ENCODE data around the gene KYAT1. TPM values are rescaled to one million over a fixed set of nuclear protein-coding genes. Genes with fewer than 3 reads are reported as not detected.

KYAT1 gene
- total RNA-seq (2014; rRNA removed; shearing (Covaris generic)) = 8.4 and 9.4 TPM in 2 replicates

DNA sequence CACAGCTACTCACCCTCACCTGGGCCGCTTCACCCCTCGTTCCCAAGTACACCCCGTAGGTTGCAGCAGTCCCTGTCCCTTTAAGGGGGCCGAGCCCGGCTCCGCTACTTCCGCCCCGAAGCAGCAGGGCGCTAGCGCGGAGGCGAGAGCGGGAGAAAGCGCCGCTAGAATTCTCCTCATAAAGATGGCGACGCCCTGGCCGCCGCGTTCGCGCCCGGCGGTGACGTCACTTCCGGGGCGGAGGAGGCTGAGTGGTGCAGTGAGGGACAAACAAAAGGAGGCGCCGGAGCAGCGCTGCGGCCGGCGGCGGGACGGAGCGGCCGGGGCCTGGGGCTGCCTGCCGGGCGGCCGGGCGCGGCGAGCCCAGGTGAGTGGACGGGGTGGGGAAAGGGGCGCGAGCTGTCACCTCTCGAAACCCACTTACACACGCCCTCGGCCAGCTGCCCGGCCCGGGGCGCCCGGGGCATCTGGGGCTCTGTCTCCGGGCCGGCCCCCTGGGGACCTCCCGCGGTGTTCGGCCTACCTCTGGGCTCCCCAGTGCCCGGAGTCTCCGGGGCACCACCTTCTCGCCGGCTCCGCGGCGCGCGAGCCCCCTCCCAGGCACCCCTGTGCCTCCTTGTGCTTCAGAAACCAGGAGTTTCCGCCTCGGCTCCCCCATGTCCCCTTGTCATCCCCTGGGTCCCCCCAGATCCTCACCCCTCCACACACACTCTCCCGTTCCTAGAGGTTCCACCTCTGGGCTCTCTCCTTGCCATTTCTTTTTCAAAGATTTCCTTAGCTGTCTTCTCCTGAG is at the start of gene KYAT1, which contains the start of gene LRRC8A:
Gene KYAT1, minus strand, starts transcription at position 67 of the 793 bp plus-strand sequence. CDS start 36,545 bp downstream, outside the sequence.
Gene LRRC8A, plus strand, starts transcription at position 250 of the 793 bp plus-strand sequence. CDS start 25,032 bp downstream, outside the sequence.
- H3K27me3 ChIP-seq = no peaks in the 10 kb centered on the region
- H3K4me3 ChIP-seq = peak within 1 kb of the TSS; percentile 89
- no peaks in the 10 kb centered on the region for H3K9me3 ChIP-seq (replicated peaks)
- peaks cover 4% of the 10 kb centered on the region; the same call in 1 of the 2 replicates for H3K36me3 ChIP-seq
- peak; percentile 98 for DNase-seq
- H3K27ac ChIP-seq = peak within 1 kb of the TSS; percentile 81
- peaks cover 20% of the 10 kb centered on the region for H3K4me1 ChIP-seq

DNA sequence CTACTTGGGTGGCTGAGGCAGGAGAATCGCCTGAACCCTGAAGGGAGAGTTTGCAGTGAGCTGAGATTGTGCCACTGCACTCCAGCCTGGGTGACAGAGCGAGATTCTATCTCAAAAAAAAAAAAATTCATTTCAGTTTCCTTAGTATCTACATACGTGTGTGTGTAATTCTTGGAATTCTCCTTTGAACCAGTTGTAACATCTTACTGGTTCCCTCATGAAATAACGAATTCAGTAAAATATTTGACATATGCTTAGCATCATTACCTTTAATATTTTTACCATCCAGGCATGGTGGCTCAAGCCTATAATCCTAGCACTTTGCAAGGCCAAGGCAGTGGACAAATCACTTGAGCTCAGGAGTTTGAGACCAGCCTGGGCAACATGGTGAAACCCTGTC is 47.8 kb upstream of the KYAT1 start:
- Histone ChIP-seq H3K4me1 (no peaks in the 10 kb centered on the region), H3K9me3 (replicated peaks) (no peaks in the 10 kb centered on the region), H3K27ac (no peak overlapping the region), H3K4me3 (no peak overlapping the region), H3K27me3 (no peaks in the 10 kb centered on the region), H3K36me3 (no peaks in the 10 kb centered on the region)
- DNase-seq = no peak

DNA sequence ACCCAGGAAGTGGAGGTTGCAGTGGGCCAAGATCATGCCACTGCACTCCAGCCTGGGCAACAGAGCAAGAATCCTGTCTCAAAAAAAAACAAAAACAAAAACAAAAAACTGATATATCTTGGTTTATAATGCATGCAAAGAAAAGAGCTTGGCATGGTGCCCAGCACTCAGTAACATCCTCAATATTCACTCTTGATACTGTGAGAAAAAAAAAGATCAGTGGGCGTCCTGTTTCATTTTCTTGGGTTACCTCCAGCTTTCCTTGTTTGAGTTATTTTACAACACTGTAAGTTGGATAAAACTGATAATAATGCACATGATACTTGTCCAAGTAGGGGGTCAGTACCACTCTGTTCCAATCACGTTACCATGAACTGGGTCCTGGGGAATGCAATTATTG is 46.9 kb upstream of the KYAT1 start:
- H3K4me1 ChIP-seq = no peaks in the 10 kb centered on the region
- H3K36me3 ChIP-seq = no peaks in the 10 kb centered on the region
- H3K9me3 ChIP-seq (replicated peaks) = no peaks in the 10 kb centered on the region
- no peak for DNase-seq
- no peaks in the 10 kb centered on the region for H3K27me3 ChIP-seq
- no peak overlapping the region for H3K4me3 ChIP-seq
- no peak overlapping the region for H3K27ac ChIP-seq

DNA sequence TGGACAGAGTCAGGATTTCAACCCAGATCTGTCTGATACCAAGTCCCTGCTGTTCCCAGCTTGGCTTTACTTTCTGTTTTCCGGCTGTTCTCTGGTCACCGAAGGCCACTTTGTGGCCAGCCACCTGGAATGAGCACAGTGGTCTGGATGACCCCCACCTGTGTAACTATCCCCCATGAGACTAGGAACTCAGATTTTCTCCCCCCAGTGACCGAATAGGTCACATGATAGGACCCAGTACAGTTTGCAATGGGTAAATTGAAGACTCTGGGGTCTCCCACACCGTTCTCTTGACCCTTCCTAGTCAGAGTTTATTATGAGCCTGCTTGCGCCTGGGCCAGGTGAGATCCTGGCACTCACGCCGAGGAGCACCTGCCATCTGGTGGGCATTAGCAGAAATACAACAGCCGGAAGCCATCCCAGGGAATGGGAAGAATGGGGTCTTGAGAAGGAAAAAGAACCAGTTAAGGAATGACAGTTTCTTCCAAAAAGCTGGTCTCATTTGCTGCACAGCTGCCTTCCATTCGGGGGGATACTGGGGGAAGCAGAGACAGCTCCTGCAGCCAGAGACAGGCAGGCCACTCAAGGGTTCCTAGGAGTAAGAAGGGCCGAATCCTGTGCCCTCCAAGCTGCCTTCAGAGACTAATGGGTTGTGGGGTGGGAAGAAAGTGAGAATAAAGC is 46.1 kb upstream of the KYAT1 start:
- Histone ChIP-seq H3K27ac (no peak overlapping the region), H3K9me3 (replicated peaks) (no peaks in the 10 kb centered on the region), H3K27me3 (no peaks in the 10 kb centered on the region), H3K4me3 (no peak overlapping the region), H3K36me3 (no peaks in the 10 kb centered on the region), H3K4me1 (peaks cover 3% of the 10 kb centered on the region; the same call in 1 of the 2 replicates)
- peak; percentile 58 to 76 for DNase-seq

DNA sequence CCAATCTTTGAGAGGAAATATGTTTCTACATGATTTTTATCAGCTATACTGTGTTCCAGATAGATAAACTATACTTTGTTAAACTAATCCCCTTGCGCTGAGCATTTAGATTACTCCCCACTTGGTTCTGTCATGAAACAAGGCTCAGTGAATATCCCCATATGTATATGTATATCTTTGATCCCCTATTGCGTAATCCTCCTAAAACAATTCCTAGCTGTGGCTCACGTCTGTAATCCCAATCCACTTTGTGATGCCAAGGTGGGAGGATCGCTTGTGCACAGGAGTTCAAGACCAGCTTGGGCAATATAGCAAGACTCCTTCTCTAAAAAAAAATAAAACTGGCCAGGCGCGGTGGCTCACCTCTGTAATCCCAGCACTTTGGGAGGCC is 41.7 kb upstream of the KYAT1 start:
- Histone ChIP-seq H3K27me3 (no peaks in the 10 kb centered on the region), H3K27ac (no peak overlapping the region), H3K36me3 (no peaks in the 10 kb centered on the region), H3K4me1 (peaks cover 10% of the 10 kb centered on the region), H3K4me3 (no peak overlapping the region), H3K9me3 (replicated peaks) (no peaks in the 10 kb centered on the region)
- no peak for DNase-seq

DNA sequence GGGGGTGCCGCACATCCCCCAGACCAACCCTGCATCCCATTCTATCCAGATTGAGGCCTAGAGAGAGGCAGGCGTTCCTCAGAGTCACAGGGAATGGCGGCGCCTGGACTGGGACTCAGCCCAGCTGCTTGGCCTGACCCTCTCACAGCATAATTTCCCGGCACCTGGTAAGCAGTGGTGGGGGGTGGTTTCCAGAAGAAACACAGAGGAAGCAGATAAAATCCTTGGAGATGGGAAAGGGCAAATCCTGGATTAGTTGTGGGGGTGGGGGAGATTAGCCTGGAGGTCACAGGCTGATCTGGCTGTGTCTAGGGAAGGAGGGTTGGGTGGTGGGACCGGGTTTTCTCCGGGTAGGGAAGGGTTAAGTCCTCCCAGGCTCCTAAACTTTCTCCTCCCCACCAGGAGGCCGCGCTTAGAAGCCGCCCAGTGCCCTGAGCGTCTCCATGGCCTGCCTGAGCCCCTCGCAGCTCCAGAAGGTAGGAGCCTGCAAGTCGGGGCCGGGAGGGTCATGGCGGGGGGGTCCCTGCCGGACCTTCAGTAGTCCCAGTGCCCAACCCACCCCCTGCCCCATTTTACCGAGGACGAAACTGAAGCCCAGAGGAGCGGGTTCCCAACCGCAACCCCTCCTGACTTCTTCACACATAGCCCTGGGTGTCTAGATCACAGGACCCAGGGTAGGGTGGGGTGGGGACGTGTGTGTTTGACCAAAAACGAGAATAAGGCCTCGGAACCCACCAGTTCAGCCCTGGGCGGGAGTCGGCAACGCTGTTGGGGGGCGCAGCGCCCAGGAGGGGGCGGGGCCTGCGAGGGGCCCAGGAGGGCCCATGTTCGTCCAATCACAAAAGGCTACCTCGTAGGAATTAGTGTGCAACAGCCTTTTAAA is 40.4 kb upstream of the KYAT1 start:
- Histone ChIP-seq H3K4me3 (peak overlapping the region; percentile 76), H3K9me3 (replicated peaks) (no peaks in the 10 kb centered on the region), H3K36me3 (no peaks in the 10 kb centered on the region; the same call in 1 of the 2 replicates), H3K27me3 (no peaks in the 10 kb centered on the region), H3K4me1 (peaks cover 10% of the 10 kb centered on the region), H3K27ac (peak overlapping the region; percentile 79)
- peak; percentile 91 to 95 for DNase-seq

DNA sequence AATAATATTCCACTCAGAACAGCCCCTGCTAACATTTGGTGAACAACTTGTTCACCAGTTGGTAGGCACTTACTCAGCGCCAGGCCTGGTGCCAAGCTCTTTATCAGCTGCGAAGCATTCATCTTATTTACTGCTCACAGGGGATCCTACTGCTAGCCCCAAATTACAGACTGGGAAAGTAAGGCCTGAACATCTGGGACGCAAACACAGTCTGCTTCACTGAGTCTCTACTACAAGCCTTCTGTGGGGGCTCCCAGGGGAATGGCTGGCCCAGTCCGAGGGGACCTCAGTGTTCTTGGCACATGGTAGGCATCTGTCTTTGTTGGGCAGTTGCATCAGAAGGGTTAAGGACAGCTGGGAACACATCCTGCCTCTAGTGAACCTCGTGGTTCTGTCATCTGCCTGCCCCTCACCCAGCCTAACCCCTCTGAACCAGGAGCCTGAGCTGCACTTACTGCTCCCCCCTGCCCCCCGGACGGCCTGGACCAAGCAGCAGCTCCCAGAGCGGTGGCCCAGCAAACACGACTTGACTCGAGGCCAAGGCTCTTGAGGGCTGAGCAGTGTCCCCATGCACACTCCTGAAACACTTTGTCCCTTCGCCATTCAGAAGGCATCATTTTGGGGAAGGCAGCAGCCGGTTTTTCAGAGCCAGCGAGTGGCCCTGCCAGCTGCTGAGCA is 38.8 kb upstream of the KYAT1 start, which contains the start of gene PHYHD1:
Gene PHYHD1, plus strand, starts transcription at position 602 of the 678 bp plus-strand sequence. CDS start 1,342 bp downstream, outside the sequence.
- H3K4me1 ChIP-seq = peaks cover 10% of the 10 kb centered on the region
- H3K4me3 ChIP-seq = peak within 1 kb of the TSS; percentile 76
- H3K36me3 ChIP-seq = peaks cover 3% of the 10 kb centered on the region
- H3K27ac ChIP-seq = peak within 1 kb of the TSS; percentile 79
- DNase-seq = peak; percentile 80 to 82
- H3K9me3 ChIP-seq (replicated peaks) = no peaks in the 10 kb centered on the region
- no peaks in the 10 kb centered on the region for H3K27me3 ChIP-seq

DNA sequence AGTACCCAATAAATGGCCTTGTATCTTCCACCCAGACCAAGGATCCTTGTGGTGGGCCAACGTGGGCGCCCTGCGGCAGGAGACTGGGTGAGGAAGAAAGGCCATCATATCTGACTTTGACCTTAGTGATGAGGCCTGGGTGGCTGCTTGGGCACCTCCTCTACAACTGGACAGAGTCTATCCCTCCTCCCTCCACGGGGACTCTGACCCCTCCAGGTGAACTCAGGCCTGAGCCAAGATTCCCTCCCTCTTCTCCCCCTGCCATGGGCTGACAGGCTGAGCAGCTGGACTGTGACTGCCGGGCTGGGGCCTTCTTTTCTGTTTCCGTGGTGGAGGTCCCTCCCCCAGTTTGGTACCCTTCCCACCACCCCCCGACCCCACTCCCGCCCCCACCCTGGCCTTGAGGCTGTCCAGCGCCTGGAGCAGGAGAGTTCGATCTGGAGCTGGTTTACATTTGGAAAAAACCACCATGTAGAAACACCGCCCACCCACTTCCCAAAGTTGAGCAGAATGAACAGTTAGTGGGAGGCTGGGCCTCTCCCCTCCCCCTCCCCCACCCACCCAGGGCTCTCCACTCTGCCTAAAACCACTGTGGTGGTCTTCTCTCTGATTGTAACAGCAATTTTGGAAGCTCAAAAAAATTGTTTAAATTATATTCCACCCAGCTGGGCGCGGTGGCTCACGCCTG is 37.8 kb upstream of the KYAT1 start:
- no peak overlapping the region for H3K27ac ChIP-seq
- no peak overlapping the region for H3K4me3 ChIP-seq
- H3K27me3 ChIP-seq = no peaks in the 10 kb centered on the region
- peaks cover 10% of the 10 kb centered on the region for H3K36me3 ChIP-seq
- H3K4me1 ChIP-seq = peaks cover 10% of the 10 kb centered on the region
- H3K9me3 ChIP-seq (replicated peaks) = no peaks in the 10 kb centered on the region
- no peak for DNase-seq

DNA sequence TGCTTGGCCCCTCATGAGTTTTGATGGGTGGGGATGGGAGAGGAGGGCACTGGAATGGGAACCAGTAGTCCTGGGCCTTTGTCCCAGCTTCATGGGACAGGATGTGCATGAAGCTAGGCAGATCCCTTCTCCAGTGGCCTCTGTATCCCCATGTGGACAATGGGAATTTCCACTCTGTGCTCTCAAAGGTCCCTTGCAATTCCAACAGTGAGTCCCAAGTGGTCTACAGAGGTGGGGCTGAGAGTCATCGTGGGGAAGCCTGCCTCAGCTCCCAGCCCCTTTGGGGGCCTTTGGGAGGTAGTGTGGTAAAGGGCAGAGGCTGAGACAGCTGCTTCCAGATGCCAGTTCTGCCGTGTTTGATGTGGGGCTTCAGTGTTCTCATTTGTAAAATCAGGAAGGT is 37.2 kb upstream of the KYAT1 start:
- peaks cover 10% of the 10 kb centered on the region for H3K4me1 ChIP-seq
- DNase-seq = no peak
- H3K4me3 ChIP-seq = no peak overlapping the region
- peaks cover 14% of the 10 kb centered on the region for H3K36me3 ChIP-seq
- H3K27ac ChIP-seq = no peak overlapping the region
- H3K27me3 ChIP-seq = no peaks in the 10 kb centered on the region
- no peaks in the 10 kb centered on the region for H3K9me3 ChIP-seq (replicated peaks)

DNA sequence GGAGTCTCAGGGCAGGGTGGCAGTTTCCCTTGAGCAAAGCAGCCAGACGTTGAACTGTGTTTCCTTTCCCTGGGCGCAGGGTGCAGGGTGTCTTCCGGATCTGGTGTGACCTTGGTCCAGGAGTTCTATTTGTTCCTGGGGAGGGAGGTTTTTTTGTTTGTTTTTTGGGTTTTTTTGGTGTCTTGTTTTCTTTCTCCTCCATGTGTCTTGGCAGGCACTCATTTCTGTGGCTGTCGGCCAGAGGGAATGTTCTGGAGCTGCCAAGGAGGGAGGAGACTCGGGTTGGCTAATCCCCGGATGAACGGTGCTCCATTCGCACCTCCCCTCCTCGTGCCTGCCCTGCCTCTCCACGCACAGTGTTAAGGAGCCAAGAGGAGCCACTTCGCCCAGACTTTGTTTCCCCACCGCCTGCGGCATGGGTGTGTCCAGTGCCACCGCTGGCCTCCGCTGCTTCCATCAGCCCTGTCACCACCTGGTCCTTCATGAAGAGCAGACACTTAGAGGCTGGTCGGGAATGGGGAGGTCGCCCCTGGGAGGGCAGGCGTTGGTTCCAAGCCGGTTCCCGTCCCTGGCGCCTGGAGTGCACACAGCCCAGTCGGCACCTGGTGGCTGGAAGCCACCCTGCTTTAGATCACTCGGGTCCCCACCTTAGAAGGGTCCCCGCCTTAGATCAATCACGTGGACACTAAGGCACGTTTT is 35.5 kb upstream of the KYAT1 start:
- no peaks in the 10 kb centered on the region for H3K9me3 ChIP-seq (replicated peaks)
- H3K4me1 ChIP-seq = peaks cover 6% of the 10 kb centered on the region
- H3K36me3 ChIP-seq = peaks cover 29% of the 10 kb centered on the region
- H3K4me3 ChIP-seq = no peak overlapping the region
- DNase-seq = no peak
- H3K27me3 ChIP-seq = no peaks in the 10 kb centered on the region
- H3K27ac ChIP-seq = no peak overlapping the region

DNA sequence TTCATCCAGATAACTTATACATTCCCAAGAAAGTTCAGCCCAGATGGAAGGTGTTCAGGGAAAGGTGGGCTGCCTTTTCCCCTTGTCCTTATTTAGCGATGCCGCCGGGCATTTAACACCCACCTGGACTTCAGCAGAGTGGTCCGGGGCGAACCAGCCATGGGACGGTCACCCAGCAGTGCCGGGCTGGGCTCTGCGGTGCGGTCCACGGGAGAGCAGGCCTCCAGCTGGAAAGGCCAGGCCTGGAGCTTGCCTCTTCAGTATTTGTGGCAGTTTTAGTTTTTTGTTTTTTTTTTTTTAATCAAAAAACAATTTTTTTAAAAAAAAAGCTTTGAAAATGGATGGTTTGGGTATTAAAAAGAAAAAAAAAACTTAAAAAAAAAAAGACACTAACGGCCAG is 35.0 kb upstream of the KYAT1 start:
- Histone ChIP-seq H3K36me3 (peaks cover 32% of the 10 kb centered on the region), H3K4me1 (peaks cover 10% of the 10 kb centered on the region), H3K9me3 (replicated peaks) (no peaks in the 10 kb centered on the region), H3K27ac (no peak overlapping the region), H3K27me3 (no peaks in the 10 kb centered on the region), H3K4me3 (no peak overlapping the region)
- DNase-seq = no peak

DNA sequence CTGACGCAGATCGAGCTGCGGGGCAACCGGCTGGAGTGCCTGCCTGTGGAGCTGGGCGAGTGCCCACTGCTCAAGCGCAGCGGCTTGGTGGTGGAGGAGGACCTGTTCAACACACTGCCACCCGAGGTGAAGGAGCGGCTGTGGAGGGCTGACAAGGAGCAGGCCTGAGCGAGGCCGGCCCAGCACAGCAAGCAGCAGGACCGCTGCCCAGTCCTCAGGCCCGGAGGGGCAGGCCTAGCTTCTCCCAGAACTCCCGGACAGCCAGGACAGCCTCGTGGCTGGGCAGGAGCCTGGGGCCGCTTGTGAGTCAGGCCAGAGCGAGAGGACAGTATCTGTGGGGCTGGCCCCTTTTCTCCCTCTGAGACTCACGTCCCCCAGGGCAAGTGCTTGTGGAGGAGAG is 34.5 kb upstream of the KYAT1 start:
- Histone ChIP-seq H3K27me3 (no peaks in the 10 kb centered on the region), H3K36me3 (peaks cover 32% of the 10 kb centered on the region), H3K4me1 (peaks cover 16% of the 10 kb centered on the region), H3K27ac (no peak overlapping the region), H3K4me3 (no peak overlapping the region), H3K9me3 (replicated peaks) (no peaks in the 10 kb centered on the region)
- no peak for DNase-seq
